ELR (cell line): Measurements from ENCODE around the gene PBX3.

Experiments used
- DNase-seq: peaks from one replicate; pipeline ENCODE4 v3.0.0-alpha.2; 2015; ENCODE audit warnings: low read depth

The PBX3 gene

DNA sequence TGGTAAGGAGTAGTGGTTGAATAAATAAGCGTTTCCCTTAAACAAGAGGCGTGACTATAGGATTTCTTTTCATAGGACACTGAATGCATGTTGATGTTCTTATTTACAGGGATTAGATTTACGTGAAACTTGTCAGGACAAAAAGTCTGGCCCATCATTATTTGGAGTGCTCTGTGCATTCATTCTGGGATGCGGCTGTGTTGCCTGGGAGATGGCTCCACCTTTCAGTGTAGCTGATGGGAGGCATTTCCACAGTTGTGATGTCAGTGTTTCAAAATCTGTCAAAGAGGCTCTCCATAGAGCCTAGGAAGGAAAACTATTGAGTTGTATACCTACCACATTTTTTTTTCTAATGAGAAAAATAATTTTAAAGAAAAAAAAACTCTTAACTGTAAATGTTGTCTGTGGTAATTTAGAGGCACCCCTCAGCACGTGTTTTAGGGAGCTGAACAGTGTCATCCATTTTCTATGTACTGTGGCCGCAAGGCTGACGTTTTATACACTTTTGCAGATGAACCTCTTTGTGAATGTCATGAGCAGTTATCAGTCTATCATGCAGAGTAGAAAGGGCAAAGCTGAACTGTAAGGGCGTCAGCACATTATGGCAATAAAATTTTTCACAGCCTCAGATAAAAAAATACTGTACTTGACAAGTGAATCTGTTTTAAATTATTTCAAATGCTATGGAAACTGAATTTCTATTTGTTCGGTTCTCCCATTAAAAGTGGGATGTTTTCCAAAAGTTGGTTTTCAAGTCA lies 202.7 kb downstream of the PBX3 start:
- no peak for DNase-seq

DNA sequence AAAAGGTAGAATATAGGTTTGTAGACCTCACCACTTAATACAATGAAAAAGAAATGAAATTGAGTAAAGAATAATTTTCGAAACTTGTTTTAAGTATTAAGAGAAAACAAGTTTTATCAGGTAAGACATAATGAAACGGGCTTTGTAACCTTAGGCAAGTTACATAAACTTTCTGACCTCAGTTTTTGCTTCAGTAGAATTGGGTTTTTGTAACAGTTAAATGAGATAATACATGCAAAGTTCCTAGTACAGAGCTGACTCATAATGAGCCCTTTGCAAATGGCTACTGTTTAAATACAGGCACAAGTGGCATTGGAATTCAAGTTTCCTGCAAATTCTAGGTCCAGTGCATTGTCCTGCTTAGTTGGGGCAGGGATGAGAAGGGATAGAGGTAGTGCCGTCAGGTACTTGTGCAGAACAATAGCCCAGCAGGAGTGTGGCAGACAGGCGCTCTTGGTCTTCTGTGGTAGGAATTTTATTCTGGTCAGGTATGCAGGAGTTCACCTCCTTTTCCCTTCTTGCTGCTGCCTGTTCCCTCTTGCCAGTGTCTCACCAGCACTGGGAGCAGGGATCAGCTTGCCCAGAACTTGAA lies 203.8 kb downstream of the PBX3 start:
- DNase-seq, result no peak

DNA sequence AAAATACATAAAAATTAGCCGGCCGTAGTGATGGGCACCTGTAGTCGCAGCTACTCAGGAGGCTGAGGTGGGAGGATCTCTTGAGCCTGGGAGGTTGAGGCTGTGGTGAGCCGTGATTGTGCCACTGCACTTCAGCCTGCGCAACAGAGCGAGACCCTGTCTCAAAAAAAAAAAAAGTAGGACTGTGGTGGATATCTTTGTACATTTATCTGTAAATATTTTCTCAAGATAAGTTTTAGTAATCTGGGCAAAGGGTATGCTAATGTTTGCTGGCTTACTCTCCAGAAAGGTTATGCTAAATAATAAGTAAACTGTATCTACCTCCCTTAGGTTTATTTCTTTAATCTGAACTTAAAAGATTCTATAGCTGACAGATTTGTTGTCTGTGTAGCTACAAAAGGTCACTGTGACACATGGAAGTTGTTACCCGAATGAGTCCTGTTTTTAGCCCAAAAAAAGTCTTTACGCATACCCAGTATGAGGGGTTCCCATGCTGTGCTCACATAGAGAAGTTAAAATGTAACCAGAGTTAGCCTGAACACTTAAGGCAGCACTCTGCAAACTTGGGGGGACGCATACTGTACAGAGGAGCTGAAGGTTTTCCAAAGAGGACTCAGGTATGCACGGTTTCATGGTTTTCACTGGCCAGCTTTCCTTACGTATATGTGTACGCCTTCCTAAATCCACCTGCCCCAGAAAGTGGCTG lies 206.3 kb downstream of the PBX3 start:
- DNase-seq, result no peak

DNA sequence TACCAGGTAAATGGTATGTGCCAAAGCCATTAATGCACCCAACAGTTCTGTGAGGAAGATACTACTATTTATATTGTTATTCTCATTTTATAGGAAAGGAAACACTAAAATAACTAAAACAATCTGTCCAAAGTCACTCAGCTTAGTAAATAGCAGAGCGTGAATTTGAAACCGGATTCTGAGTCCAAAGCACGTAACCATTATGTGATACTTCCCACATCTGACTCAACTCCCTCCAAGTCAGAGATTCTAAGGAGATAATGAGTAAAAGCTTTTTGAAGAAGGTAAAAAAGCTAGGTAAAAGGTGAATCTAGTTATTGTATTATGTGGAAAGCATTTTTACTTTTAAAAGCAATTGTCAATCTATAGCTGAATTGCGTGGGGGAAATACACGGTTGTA lies 208.9 kb downstream of the PBX3 start:
- DNase-seq, result no peak

DNA sequence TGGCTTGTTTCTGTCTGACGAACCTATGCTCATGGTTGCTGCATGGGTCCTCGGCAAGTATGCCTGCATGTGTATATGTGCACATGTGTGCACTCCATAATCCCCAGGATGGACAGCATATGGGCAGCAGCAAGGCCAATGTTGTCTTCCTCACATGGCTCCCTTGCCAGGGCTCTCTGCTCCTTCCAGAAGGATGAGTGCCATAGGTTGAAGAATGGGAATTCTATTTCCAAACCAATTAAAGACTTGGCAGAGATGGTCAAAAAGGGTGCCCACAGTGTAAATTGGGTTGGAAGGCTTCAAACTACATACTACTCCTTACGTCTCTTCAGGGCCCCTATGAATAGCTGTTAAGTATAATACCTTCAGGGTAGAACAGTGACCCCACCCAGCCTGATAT lies 212.1 kb downstream of the PBX3 start:
- DNase-seq, result no peak

DNA sequence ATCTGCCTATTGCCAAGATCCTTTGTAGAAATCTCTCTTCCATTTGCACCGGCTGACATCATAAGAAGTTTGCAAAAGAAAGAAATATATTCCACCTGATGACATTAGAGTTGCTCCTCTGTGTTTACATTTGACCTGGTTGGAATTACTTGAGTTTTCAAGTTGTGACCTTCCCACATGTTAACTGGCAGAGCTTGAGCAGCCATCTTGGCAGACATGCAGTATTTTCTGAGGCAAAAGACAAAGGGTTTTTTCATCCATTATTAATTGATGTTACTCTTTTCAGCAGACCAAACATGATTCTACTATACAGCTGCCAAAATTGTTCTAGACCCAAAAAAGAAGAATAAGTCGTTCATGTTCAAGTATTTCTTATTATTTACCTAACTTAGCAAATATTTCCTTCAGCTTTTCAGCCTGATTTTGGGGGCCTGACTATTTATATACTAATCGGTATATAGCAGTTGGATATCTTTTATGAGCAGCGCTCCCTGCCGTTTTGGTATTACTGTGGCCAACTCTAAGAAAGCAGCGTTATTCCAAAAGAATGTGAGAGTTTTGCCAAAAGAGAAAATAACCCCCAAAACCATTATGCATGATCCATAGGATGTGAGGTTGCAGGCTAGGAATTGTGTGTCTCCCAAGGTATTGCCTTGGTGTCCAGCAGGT lies 212.9 kb downstream of the PBX3 start:
- DNase-seq, result no peak

DNA sequence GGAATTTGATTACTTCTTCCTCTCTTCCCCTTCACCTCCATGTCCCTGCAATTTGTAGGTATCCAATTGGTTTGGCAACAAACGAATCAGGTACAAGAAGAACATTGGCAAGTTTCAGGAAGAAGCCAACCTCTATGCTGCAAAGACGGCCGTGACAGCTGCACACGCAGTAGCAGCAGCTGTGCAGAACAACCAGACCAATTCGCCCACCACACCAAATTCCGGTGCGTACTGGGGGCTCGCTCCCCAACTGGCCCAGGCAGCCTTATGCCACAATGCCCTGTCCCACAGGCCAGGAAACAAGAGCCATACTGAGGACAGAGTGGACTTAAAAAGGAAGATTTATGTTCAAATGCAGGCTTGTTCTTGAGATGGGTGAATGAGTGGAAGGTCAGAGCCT lies 213.5 kb downstream of the PBX3 start:
- DNase-seq, result no peak

DNA sequence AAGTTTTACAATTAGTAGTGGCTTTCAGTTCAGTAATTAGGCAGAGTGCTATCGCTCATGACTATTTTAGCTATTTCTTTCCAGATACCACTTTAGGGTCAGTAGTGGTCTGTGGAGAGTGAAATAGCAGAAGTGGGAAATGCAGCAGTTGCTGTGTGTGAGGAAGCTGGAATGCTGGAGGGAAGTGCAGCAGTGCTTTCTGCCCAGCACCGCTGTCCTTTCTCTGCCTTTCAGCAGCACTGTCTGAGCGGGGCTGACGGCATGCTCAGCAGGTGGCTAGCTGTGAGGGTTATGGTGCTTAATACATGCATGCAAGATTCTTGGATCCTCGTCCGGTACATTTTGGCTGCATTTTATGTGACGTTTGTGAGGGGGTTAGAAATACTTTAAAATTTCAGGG lies 213.9 kb downstream of the PBX3 start:
- no peak for DNase-seq

DNA sequence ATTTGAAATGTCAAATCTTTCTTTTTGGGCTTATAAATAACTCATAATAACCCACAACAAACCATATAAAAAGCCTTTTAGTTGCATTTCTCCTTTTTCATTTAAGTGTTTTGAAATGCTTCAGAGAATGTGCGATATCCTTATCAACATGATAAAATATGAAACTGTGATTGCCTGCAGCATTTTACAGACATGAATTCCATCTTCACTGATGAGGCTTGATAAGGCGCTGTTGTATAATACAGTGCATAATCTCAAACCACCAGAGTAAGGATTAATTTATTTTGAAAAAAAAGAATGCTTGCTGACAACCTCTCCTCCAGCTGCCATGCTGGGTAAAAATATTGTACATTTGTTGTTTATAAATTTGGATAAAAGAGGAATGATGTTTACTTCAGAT lies 216.8 kb downstream of the PBX3 start:
- no peak for DNase-seq

DNA sequence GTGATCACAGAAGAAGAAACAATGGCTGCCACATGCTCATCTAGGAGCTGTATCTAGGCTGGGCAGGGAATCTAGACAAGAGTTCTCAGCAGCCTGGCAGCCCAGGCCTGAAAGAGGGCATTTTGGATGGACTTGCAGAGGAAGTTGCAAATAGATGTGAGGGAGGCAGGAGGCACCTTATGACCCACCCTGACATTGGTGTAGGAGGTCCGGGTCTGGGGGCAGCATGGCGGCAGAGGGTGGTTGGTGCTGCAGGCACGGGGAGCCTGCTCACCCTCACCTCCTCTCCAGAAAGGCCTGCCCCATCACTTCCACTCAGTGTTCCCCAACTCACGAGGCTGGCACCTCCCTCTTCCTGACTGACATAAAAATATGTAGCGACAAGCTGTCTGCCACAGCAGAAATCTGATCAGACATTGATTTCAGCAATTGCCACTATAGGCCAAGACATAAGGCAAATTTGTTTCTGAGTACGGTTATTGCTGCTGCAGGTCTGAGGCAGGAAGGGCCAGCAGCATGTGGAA lies 217.6 kb downstream of the PBX3 start:
- no peak for DNase-seq

DNA sequence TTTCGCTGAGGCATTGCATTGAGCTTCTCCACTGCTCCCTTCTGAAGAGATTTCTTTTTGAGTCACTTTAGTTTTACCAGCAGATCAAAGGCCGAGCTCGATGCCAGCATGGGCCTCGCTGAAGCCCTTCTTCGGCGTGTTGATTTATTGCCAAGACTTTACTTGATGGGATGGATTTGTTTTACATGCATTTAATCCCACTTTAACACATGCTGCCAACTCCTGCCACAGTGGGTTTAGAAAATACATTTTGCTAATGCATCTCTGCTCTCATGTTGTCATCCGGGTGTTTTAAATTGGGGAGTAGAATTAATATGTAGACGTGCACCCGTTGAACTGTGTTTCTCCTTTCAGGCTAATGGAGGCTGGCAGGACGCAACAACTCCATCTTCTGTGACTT lies 218.3 kb downstream of the PBX3 start:
- no peak for DNase-seq

DNA sequence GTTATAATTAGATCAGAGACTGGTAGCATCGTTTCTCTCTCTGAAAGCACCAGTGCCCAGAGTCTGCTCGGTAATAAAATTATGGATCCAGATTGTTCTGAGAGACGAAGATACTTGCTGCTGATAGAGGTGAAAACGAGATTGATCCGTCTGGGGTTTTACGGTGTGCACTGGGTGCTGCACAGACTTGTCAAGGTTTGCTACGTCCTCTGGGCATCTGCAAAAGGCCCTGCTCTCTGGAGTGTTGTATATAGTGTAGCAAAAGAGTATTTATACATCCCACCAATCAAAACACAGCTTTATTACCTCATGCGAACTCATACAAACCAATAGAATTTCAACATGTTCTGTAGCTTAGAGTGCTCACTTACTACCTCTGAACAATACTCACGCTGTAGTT lies 219.3 kb downstream of the PBX3 start:
- DNase-seq, result no peak

DNA sequence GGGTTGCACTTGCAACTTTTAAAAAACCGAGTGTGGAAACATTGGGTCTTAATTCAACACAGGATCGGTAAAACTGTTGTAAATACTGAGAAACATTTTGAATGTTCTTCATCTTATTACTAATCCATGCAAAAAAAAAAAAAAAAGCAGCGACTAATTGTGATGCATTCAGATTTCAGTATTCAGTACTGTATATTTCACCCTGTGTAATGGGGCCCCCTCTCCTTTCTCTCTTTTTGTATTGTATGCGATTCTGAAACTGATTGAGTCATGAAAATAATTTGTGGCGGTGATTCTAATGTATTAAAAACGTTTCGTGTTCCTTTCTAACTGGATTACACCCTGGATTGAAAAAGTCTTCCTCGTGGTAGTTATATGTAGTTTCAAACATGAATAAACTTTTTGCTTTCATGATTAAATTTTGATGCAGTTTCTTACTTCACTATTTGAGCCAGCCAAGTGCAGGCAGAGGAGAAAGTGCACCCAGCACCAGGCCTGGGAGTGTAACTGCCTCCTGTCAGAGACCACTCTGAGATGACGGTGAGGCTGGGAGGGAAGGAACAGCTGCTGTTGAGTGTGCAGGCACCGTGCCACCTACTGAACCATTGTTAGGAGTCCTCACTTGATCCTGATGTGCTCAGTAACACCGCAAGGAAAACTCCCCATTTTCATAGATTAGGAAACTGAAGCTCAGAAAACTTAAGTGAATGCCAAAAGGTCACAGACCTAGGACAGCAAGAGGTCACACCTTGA lies 220.0 kb downstream of the PBX3 start:
- DNase-seq, result no peak

DNA sequence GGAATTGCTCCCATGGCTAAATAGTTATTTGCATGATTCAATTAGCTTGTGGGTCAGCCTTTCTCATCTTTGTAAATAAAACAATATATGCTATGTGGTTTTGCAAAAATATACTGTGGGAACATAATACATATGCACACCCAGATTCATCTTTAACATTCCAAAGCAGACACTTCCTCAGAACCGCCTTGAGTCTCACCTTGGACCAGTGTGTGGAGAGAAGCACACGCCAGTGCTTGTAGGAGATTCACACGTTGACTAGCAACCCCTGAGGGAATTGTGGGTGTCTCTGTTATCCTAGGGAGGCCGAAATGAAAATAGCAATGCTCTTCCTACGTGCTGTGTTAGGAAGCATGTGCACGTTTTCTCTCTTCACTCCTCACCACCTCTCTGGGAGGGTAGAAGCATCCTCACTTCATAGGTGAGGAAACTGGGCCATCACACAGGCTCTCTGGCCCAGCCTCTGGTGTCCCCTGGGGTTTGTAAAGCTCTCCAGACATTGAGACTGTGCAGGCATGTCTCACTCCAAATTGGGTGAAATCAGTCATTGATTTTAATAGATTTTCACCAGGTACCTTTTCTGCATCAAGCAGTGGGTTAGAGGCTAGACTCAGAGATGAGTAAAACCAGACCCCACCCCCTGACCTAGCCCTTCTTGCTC lies 221.7 kb downstream of the PBX3 start:
- DNase-seq, result no peak

DNA sequence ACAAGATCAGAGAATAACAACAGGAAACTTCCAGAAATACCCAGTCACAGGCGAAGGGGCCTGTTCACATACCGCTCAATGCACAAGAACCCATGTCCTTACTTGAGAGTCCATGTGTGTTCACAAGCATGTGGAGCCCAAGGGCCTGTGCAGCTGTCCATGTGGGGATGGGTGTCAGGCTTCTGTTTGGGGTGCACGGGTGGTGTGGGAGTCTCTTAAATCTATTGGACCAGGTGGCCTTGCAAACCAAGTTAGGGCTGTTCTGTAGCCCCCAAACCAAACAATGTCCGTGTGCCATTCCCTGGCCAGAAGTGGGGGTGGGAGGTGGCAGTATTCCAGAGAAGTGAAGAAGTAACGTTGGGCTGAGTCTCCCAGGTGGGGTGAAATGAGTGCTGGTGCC lies 222.3 kb downstream of the PBX3 start:
- no peak for DNase-seq

DNA sequence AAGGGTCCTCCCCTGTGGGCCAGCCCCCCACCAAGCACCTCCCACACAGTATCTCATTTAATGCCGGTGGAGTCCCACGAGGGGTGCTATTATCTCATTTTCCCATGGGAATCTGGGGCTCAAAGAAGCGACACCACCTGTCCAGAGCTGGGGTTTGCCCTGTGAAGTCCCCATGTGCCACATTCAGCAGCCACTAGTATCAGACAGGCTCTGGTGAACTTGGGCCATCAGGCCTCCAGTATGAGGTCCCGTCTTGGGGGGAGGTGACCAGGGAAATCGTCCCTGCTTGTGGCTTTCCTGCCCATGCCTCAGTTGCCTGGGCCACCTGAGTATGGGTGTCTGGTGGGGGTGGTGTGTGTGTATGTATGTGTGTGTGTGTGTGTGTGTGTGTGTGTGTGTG lies 222.7 kb downstream of the PBX3 start:
- DNase-seq, result no peak

DNA sequence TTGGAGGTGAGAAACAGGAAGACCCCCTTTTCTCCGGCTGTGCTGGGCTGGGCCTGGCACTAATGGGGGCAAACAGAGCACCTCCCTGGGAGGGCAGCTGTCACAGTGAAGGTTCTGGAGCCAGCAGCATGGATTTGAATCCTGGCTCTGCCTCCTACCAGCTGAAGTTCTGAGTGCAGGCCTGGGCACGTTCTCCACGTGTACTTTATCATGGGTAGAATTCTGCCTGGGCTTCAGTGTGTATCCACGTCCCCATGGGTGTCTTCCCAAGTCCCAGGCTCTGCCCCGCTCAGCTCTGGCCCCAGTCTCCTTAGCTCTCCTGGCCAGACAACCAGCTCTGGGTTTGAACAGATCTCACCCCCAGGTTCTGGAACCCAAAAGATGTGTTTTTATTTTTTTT lies 223.2 kb downstream of the PBX3 start:
- DNase-seq, result no peak

DNA sequence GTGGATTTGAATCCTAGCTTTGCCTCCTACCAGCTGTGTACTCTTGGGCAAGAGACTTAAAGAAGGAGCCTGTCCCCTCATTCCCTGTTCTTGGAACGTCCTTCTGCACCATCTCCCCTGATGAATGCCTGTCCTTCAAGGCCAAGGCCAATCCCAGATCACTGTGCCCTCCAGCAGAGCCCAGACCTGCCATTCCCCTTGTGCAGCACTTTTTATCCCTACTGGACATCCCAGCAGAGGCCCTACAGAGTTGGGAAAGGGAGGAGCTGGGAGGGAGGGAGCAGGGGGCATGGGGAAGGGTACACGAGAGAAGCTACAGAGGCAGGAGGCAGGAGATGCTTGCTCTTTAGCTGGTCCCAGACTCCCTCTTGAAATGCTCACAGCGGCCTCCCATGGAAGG lies 223.9 kb downstream of the PBX3 start:
- DNase-seq, result no peak

DNA sequence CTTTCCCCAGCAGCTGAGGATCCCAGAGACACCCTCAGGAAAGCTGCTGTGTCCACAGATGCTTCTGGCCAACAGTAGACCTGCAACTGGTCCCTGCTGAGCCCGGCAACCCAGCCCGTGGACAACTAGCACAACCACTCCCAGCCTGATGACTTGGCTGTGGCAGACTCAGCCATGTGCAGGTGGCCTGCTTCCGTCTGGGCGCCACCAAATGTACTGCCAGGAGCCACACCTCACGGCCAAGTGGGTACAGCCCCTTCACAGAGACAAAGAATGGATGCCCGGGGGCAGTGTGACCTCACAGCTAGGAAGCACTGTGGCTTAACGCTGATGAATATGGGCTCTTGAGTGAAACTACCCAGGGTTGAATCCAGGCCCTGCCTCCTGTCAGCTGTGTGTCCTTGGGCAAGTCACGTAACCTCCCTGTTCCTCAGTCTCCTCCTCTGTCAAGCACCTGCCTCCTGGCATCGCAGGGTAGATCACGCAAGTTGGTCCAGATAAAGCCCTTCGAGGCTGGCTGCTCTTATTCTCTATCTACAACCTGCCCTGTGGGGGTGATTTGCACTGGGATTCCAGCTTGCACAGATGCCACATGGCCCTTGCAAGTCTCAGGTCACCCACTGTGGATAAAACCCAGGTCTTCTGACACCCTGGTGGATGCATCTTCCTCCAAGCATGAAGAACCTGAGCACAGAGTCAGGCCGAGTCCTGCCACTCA lies 225.0 kb downstream of the PBX3 start:
- DNase-seq, result no peak

DNA sequence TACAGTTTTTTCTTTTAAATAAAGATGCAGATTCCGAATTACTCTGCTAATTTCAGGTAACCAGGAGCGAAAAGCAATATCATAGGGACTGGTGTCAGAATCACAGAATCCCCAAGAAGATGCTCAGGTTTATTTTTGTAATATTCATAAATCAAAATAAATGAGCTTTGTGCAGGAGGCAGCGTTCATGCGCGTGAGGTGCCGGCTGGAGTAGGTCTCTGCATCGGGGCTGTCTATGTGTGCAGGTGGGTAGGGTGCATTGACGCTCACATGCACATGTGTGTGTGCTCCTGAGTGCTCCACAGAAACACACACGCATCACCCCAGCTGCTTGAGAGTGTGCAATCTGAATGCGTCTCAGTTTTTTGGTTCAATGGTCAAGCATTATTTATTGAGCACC lies 226.4 kb downstream of the PBX3 start:
- no peak for DNase-seq

DNA sequence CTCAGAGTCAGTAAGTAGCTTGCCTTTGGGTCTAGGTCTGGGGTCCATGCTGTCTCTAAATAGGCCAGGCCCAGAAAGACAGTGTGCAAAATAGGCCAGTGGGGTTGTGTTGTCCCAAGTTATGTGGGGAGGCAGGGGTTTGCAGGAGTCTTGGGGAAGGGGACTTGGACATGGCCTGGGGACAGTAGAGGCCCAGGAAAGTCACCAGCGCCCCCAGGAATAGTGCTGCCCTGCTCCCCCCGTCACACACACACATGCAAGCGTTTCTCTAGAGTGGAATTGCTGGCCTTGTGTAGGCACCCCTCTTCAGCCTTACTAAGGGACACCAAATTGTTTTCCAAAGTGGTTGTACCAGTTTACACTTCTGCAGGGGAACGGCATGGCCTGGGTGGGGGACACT lies 227.5 kb downstream of the PBX3 start:
- no peak for DNase-seq
